Ishikawa (cell line): ENCODE measurements around the gene FBXW8.

Source experiments
- CEBPB ChIP-seq: IDR thresholded peaks from 2 replicates; pipeline ENCODE4 v1.6.1; 2012
- CREB1 ChIP-seq: IDR thresholded peaks from 2 replicates; pipeline ENCODE4 v1.6.1; 2012; ENCODE audit warnings: low read depth
- RAD21 ChIP-seq: IDR thresholded peaks from 2 replicates; pipeline ENCODE4 v1.6.1; 2012; ENCODE audit warnings: low read depth
- TEAD4 ChIP-seq: IDR thresholded peaks from 2 replicates; pipeline ENCODE4 v1.6.1; 2012
- USF1 ChIP-seq: IDR thresholded peaks from 2 replicates; pipeline ENCODE4 v1.6.1; 2012
- TF ChIP-seq, protein P1 (sequence below): IDR thresholded peaks from 2 replicates; pipeline ENCODE4 v1.6.1; 2012; ENCODE audit warnings: low read depth, mild to moderate bottlenecking

DNA sequence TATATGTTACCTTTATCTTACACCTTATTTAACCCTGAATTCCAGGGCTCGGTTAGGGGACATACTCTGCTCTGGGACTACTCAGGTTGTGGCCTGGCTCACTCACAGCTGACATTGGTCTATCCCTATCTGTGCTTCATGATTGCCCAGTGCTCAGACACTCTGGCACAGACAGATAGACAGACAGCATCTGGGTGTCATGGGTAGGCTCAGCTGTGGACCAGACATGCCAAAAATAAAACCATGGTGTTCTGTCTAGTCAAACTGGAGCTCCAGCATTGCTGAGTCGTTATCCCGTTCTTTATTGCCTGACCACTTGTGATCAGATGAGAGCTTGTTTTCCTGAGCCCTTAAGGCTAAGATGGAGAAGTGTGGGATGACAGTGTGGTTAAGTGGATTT is 29.0 kb downstream of the FBXW8 start:
- no peak for TF ChIP-seq USF1
- no peak for TF ChIP-seq RAD21
- TF ChIP-seq, protein P1, sequence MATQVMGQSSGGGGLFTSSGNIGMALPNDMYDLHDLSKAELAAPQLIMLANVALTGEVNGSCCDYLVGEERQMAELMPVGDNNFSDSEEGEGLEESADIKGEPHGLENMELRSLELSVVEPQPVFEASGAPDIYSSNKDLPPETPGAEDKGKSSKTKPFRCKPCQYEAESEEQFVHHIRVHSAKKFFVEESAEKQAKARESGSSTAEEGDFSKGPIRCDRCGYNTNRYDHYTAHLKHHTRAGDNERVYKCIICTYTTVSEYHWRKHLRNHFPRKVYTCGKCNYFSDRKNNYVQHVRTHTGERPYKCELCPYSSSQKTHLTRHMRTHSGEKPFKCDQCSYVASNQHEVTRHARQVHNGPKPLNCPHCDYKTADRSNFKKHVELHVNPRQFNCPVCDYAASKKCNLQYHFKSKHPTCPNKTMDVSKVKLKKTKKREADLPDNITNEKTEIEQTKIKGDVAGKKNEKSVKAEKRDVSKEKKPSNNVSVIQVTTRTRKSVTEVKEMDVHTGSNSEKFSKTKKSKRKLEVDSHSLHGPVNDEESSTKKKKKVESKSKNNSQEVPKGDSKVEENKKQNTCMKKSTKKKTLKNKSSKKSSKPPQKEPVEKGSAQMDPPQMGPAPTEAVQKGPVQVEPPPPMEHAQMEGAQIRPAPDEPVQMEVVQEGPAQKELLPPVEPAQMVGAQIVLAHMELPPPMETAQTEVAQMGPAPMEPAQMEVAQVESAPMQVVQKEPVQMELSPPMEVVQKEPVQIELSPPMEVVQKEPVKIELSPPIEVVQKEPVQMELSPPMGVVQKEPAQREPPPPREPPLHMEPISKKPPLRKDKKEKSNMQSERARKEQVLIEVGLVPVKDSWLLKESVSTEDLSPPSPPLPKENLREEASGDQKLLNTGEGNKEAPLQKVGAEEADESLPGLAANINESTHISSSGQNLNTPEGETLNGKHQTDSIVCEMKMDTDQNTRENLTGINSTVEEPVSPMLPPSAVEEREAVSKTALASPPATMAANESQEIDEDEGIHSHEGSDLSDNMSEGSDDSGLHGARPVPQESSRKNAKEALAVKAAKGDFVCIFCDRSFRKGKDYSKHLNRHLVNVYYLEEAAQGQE, result no peak
- TF ChIP-seq TEAD4, result no peak
- no peak for TF ChIP-seq CEBPB
- no peak for TF ChIP-seq CREB1
